A172 (cell line): Measurements from ENCODE around the gene ZNF777. TPM values are rescaled to one million over a fixed set of nuclear protein-coding genes. Genes with fewer than 3 reads are reported as not detected.
"Not testable (repeated sequence)": the region's sequence is repeated elsewhere in the genome, so short reads cannot be mapped to it uniquely, and the experiment has no call there.

Experiments used
- DNase-seq: peaks from one replicate; pipeline ENCODE4 v3.0.0-alpha.2; 2015; ENCODE audit warnings: low spot score
- total RNA-seq: library from RNA; depleted of rRNA; stranded (reverse); fragments of >200 nt; shearing (Covaris generic); gene quantifications from 2 replicates; pipeline ENCODE4 v1.2.3, GENCODE V29; 2014; rRNA removed

ZNF777 gene
- 9.7 and 12.7 TPM in 2 replicates for total RNA-seq

DNA sequence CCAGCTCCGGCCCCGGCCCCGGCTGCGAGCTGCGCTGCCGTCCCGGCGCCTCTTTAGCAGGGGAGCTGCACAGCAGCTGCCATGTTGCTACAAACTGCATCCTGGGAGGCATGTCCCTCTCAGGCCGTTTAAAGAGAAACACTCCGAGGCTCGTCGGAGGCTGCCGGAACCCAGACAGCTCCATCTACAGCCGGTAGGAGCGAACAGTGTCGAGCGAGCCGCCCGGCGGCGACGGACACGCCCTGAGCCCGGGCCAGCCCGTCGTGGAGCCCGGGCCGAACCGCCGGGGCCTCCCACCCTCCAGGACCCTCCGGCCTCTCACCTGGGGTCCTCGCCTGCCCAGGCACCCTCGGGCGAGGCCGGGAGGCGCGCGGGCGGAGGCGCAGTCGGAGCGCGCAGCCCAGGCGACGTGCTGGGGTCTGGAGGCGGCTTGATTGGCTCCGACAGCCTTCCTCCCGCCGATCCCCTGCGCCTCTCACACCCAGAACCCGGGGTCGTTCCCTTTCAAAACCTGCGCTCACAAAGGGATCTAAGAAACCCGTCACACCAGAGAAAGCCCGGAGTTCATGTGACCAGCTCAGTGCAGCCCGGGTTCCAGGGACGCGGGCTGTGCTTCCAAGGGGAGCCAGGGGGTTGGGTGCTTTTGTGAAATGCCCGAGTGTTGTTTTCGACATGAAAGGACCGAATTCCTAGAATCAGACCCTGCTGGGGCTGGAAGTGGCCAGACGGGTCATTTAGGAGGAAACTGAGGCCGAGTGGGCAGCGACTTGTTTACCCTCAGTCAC is at the start of gene ZNF777:
TSS of gene ZNF777 (minus strand) at position 570 of the 785 bp plus-strand sequence. CDS start 5,040 bp downstream, outside the sequence.
- peak; percentile 56 for DNase-seq

DNA sequence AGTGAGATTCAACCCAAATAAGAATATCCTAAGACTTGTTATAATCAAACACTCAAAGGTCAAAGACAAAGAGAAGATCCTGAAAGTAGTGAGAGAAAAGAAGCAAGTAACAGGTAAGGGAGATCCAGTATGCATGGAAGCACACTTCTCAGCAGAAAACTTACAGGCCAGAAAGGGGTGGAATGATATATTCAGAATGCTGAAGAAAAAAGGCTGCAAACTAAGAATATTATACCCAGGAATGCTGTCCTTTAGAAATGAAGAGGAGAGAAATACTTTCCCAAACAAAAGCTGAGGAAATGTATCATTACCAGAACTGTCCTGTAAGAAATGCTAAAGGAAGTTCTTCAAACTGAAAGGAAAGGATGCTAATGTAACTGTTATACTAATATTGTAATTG is 49.4 kb upstream of the ZNF777 start:
- no peak for DNase-seq

DNA sequence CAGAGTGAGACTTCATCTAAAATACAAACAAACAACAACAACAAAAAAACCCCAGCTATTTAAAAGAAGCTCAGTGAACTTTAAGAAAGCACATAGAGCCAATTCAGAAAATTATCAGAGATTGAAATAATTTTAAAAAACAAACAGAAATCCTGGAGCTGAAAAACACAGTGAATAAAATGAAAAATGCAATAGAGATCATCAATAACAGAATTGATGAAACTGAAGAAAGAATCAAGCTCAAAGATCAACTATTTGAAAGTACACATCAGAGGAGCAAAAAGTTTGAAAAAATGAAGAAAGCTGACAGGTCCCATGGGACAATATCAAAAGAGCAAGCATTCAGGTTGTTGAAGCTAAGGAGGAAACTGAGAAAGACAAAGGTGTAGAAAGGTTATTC is 48.9 kb upstream of the ZNF777 start:
- DNase-seq, result no peak

DNA sequence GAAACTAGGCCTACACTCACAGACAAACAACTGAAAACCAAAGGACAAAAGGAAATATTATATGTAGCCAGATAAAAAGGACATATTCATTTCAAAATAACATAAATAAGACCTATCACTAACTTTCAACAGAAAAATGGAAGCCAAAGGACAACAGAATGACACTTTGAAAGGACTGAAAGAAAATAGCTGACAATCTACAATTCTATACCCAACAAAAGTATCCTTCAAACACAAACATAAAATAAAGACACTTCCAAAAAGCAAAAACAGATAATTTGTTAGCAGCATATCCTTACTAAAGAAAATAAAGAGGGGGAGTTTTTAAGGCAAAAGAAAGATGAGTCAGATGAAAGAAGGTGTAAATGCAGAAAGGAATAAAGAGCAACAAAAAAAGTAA is 44.7 kb upstream of the ZNF777 start:
- DNase-seq, result no peak

DNA sequence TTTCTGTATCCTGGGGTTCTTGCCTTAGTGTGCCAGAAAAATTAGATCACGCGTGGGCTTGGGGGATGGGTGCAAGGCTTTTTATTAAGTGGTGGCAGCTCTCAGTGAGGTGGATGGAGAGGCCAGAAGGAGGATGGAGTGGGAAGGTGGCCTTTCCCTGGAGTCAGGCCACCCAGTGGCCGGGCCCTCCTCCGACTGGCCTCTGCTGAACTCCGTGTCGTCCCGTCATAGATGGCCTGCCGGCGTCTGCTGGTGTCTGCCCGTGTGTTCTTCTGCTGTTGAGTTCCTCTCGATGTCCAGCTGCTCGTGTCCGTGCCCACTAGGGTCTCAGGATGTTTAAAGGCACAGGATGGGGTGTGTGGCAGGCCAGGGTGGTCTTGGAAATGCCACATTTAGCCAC is 40.8 kb upstream of the ZNF777 start:
- no peak for DNase-seq

DNA sequence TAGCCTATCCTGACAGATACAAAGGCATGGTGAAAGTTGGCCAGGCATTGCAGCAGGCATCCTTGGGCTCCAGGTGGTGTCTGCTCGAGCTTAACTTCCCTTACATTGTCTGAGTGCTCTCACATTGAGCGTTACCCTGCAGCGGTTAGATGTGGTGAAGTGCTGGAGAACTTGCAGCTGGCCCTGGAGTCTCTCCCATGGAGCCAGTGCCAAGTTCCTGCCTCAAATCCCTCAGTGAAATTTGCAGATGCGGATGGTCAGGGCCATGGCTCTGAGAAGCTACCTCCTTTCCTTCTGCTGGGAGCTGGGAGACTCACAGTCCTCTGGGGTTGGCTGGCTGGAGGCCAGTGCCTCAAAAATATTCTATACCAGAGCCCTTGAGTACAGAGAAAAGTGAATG is 40.0 kb upstream of the ZNF777 start:
- DNase-seq, result no peak

DNA sequence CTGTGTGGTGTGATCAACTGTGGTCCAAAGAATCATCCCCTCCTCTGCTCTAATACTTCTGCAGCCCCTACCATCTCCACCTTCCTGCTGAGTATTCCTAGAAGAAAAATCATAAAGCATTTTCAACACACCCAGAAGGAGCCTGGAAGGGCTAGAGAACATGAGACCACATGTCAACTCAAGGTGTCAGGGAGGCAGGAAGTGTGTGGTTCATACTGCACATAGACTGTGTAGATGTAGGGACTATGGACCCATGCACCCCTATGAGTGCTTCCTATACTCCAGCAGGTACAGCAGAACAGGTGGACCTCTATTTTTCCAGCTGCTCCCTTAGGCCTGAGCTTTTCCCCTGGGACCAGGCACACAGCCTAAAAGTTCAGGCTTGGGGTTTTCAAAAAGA is 39.3 kb upstream of the ZNF777 start:
- DNase-seq, result no peak

DNA sequence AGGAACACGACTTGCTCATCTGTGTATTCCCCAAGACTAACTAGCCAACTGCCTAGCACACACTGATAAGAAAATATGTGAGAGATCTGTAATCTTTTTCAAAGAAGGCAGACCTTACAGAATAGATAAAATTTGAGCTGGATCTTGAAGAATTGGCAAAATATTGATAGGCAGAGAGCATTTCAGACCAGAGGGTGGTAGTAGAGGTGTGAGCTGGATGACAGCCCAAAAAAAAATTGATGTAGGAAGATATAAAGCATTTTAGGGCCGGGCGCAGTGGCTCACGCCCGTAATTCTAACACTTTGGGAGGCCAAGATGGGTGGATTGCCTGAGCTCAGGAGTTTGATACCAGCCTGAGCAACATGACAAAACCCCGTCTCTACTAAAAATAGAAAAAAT is 37.9 kb upstream of the ZNF777 start:
- DNase-seq, result no peak

DNA sequence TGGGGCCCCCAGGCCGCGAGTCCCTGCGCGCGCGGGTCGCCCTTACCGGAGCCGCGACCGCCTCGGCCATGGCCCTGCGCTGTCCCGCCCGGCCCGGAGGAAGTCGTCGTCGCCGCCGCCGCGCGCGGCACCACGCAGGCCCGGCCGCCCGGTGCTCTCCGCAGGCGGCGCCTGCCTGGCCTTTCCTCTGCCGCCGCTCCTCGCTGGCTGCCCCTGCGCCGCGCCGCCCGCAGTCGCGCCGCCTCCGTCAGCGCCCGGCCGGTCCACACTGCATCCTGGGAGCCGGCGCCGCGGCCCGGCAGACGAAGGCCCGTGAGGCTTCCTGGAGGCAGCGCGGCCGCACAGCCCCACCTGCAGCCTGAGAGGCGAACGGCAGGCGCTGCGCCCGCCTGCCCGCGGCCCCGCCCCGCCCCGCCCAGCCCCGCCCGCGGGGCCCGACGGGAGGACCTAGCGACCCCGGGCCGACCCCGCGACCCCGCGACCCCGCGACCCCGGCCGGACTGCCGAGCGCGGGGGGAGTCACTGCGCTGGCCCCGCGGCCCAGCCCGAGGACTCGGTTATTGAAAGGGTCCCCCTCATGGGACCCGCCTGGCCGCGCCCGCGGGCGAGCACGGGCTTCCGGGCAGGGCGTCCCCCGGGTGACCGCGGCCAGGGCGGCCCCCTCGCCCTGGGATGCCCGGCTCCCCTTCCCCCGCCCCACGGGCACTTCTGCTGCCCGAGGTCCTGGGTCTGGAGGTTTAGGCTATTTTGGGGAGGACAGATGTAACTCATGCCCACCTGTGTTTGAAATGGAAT is 36.8 kb upstream of the ZNF777 start, which contains the start of gene ZNF746:
TSS of gene ZNF746 (minus strand) at position 343 of the 795 bp plus-strand sequence. CDS start at position 70, 273 bp downstream.
- DNase-seq, result peak; percentile 46

DNA sequence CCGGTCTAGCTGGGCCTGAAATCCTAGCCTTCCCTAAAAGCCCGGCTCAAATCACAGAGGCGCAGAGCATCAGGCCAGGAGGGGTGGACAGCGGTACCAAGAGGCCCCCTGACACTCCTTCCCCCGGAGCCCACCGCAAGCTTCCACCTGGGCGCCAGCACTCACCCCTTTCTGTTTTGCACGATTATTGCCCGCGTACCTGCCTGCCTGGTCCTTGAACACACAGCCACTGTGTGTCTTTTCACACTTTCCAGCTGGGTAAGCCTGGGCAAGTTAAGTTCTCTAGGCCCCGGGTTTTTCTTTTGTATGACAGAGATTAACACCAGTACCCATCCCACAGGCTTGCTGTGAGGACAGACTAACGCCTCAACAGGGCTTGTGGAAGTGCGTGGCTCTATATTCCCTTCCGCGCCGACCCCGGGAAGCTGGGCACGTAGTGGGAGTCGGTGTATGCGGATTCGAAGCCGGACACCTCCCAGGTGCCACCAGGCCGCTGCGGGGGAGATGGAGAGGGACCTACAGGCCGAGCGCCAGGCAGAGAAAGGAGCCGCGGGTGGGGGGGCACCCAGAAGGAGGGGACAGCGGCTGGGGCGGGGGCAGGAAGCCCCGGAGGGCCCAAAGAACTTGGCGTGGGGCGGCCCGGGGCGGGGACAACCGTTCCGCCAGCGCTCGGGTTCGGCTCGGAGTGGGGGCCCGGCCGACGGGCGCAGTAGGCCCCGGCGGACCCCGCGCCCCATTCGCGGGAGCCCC is 36.0 kb upstream of the ZNF777 start:
- DNase-seq, result peak; percentile 8

DNA sequence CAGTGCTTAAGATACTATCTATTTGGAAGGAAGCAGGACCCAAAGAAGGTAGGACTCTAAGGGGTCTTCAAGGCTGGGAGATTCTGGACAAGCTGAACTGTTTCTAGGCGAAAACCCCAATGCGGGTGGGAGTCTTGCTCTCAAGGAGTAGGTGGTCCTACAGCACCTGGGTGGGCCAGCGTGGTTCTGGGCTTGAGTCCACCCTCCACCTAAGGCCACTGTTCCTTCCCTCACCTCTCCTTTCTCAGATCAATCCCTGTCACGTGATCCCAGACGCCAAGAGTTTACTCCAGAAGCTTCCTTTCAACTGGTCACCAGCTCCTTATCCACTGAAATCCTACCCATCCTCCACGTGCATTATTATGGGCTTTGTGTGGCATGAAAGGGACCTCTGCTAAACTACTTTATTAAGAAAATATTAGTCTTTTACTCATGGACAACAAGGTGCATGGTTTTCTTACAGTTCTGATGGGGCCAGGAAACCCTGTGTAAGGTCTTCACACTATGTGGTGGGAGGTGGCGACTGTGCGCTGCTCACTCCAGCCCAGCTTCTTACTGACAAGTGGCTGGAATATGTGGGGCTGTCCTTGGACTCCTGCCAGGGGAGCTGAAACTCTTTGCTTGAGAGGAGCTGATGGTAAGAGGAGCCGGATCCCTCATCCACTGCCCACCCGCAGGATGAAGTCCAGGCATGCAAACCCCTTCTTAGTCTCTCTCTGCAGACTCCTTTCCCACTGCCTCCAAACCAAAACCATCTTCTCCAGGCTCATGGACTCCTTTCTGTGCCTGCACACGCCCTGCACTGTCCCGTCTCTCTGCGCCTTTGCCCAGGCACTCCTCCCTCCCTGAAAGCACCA is 35.2 kb upstream of the ZNF777 start:
- peak; percentile 63 for DNase-seq

DNA sequence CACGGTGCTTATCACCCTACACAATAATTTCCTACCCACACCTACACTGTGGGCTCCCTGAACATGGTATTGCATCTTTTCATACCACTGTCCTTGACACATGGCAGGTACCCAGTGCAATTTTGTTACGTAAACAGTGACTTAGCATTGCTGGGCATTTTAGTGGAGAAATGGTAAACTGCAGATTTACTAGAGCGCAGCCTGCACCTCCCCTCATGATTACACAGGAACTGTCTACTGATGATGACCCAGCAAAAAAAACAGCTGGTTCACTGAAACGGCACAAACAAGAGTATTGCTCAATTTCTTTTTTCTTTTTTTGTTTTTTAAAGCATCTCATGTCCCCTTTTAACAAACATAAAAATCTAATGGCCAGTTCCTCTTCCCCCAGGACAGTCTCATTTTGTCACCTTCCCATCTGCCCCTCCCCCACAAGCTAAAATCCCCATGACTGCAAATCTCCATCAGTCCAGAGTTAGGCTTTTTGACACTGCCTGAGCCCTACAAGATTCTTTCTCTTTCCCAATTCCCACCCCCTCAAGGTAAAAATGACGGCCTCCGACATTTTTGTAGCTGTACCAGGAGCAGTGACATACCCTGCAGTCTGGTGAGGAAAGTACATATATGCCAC is 34.0 kb upstream of the ZNF777 start:
- peak; percentile 7 for DNase-seq

DNA sequence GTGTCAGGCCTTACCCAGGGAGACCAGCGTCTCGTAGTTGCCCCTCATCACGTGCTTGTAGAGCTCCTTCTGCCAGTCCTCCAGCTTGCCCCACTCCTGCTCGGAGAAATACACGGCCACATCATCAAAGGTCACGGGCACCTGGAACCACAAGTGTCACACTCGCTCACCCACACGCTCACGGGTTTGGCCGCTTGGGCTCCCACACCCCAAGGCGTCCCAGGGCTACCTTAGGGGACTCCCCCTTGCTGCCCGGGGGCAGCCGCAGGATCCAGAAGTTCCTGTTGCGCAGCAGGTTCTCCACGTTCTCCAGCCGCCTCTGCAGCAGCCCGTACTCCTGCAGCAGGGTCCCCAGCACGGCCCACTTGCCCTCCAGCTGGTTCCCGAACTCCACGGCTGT is 33.1 kb upstream of the ZNF777 start:
- DNase-seq, result not testable (repeated sequence)

DNA sequence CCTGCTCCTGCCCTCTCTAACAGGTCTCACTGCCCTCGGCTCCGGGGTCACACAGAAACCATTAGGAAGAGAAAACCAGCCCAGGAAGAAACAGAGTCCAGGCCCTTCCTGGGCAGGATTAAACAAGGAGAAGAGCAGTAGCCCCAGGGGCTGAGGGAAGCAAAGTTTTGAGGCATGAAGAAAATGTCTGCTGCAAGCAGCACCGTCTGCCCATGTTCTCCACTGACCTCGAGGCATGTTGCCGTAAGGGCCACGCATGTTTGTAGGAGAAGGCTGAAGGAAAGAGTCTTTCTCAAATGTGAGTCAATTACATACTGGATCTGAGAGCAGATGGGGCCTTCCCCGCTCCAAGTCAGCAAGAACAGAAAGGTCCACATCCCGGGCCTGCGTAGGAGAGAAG is 32.5 kb upstream of the ZNF777 start:
- DNase-seq, result no peak

DNA sequence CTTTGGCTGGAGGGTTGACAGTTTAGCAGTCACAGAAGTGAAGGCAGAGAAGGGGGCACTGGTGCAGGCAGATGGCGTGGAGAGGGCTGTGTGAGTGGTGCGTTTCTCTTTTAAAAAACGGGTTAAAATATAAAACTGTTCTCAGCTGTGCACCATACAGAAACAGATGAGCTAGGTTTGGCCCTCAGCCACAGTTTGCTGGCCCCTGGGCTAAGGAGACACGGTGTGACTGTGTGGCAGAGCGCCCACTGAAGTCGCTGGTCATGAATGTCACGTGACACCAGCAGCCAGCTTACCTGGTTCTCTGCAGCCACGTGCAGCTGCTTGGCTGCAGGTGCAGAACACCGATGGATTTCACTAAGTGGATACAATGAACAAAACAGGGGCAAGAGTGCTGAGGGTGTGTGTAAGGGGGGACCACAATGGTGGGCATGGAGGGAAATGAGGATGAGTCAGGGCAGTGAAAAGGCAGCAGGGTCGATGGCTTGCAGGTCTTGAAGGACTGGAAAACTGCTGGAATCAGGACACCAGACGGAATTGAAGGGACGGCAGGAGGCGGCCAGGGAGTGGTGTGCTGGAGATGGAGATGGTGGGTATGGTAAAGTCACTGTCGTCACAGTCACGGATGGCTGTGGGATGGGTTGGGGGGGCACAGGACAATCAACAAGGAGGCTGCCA is 29.4 kb upstream of the ZNF777 start:
- no peak for DNase-seq

DNA sequence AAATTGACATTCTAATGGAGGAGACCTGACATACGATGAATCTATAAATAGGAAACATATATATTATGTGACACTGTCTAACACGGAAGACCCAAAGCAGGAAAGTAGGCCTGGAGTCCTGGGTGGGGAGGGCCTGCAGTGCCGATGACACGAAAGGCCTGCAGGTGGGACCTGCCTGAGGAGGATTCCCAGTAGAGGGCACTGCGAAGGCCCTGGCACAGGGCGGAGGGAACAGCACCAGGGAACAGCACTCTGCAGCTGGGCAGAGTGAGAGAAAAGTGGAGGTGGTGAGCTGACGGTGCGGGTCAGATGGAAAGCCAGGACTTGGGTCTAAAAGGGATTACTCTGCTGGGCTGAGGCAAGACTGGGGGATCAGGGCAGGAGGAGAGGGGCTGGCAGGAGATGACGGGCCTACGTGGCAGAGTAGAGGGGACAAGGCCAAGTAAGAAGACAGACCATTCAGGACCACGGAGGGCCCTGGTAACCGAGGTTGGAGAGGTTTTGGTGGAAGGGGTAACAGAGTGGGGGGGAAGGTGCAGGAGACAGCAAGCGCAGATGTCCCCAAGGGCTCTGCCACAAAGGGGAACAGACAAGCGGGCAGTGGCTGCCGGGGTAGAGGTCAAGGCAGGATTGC is 28.6 kb upstream of the ZNF777 start:
- DNase-seq, result no peak

DNA sequence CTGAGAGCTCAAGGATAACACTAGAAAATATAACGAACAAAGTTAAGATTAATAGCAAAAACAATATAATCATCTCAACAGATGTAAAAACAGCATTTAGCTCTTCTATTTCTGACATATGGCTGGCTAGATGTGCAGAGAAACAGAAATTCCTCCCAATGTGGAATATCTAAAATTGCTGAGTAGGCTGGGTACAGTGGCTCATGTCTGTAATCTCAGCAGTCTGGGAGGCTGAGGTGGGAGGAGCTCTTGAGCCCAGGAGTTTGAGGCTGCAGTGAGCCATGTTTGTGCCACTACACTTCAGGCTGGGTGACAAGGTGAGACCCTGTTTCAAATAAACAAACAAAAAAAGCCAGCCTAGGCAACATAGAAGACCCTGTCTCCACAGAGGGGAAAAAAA is 18.7 kb upstream of the ZNF777 start:
- no peak for DNase-seq

DNA sequence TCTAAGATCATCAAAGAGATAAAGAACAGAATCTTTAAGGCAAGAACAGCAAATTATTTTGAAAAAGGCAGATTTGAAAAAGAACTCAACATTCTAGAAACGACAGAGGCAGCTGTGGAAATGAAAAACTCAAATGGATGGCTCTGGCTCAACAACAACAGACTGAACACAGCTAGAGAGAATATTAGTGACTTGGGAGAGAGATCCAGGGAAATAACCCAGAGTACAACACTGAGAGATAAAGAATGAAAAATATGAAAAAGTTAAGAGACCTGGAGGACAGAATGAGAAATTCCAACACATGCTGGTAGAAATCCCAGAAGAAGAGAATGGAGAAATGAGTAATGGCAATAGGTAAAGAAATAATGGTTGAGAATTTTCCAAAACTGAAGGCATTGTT is 17.9 kb upstream of the ZNF777 start:
- DNase-seq, result no peak
